GM12878 (cell line): Measurements from ENCODE around the gene CCDC200.
"Not testable (repeated sequence)": the region's sequence is repeated elsewhere in the genome, so short reads cannot be mapped to it uniquely, and the experiment has no call there.

Experiments
- CHD1 ChIP-seq: IDR thresholded peaks from 2 replicates; pipeline ENCODE4 v1.6.1; 2012; ENCODE audit warnings: low read depth, low read length, improper control_type of control experiment
- JUNB ChIP-seq: IDR thresholded peaks from 2 replicates; pipeline ENCODE4 v1.6.1; 2016; ENCODE audit warnings: antibody characterized with exemption, mild to moderate bottlenecking
- POLR2A ChIP-seq: IDR thresholded peaks from 2 replicates; pipeline ENCODE4 v1.6.1; 2011; ENCODE audit warnings: low read depth, mild to moderate bottlenecking, low read length
- POLR2AphosphoS5 ChIP-seq: IDR thresholded peaks from 2 replicates; pipeline ENCODE4 v1.6.1; 2011; ENCODE audit warnings: mild to moderate bottlenecking, low read length, inconsistent platforms
- RAD51 ChIP-seq: fragments of 450-650 bp; IDR thresholded peaks from 2 replicates; pipeline ENCODE4 v1.6.1; 2016; ENCODE audit warnings: moderate library complexity, mild to moderate bottlenecking, inconsistent platforms
- SREBF2 ChIP-seq: IDR thresholded peaks from 2 replicates; pipeline ENCODE4 v1.6.1; 2012; ENCODE audit warnings: mild to moderate bottlenecking, low read length
- SRF ChIP-seq, 2 experiments: IDR thresholded peaks; 2 replicates each; pipeline ENCODE4 v1.6.1; 2011; ENCODE audit warnings: low read depth in 2 of 2, low read length in 2 of 2, mild to moderate bottlenecking in 1 of 2, moderate library complexity in 1 of 2

GRCh38 chr17:43186656-43187055, 41.8 kb downstream of the CCDC200 start:
- TF ChIP-seq SRF (IDR thresholded peaks at IDR 0.05; ENCODE audit: low read depth in 2 of 2, low read length in 2 of 2); POLR2AphosphoS5; CHD1; JUNB; RAD51; POLR2A; SREBF2: not testable (repeated sequence)
